OCI-LY3 (cell line): ENCODE data around the gene DNAI7.

ENCODE experiments used
- CTCF ChIP-seq: fragments of 200-600, 300-600 bp; sonication (generic); IDR thresholded peaks from 2 replicates; pipeline ENCODE4 v1.5.1; 2014; ENCODE audit warnings: antibody characterized with exemption, low read length, low read depth
- EZH2phosphoT487 ChIP-seq: fragments of 200-600 bp; shearing (Covaris generic); IDR thresholded peaks from 2 replicates; pipeline ENCODE4 v1.6.1; 2018; ENCODE audit warnings: antibody characterized with exemption, mixed run types, low read depth

- TF ChIP-seq CTCF: no peak
- no peak for TF ChIP-seq EZH2phosphoT487
Measured at GRCh38 chr12:25131270-25131669, 63.7 kb downstream of the DNAI7 start.
